MM.1S (cell line): ENCODE data around the gene SUSD4.

Experiments
- DNase-seq: peaks from one replicate; pipeline ENCODE4 v3.0.0-alpha.2; 2015
- H2AFZ ChIP-seq: fragments of 300-600 bp; sonication (generic); 2 replicates; pipeline ENCODE4 v1.6.0; 2016; ENCODE audit warnings: antibody characterized with exemption, low read length
- H3F3A ChIP-seq: fragments of 300-600 bp; sonication (generic); 2 replicates; pipeline ENCODE4 v1.6.1; 2016; ENCODE audit warnings: mild to moderate bottlenecking, antibody characterized with exemption, low read length, moderate library complexity, mixed read lengths; ENCODE audit not compliant: insufficient read depth
- H3K27ac ChIP-seq: fragments of 300-600 bp; sonication (generic); 2 replicates; pipeline ENCODE4 v1.5.1; 2016; ENCODE audit warnings: mild to moderate bottlenecking, low read length
- H3K27me3 ChIP-seq: fragments of 300-600 bp; sonication (generic); replicated peaks from 2 replicates; pipeline ENCODE4 v1.6.0; 2016; ENCODE audit warnings: low read length; ENCODE audit not compliant: insufficient read depth
- H3K36me3 ChIP-seq: fragments of 300-600 bp; sonication (generic); replicated peaks from 2 replicates; pipeline ENCODE4 v1.6.1; 2016; ENCODE audit warnings: mild to moderate bottlenecking, low read length, mixed read lengths; ENCODE audit not compliant: insufficient read depth
- H3K4me1 ChIP-seq: fragments of 300-600 bp; sonication (generic); 2 replicates; pipeline ENCODE4 v1.6.1; 2016; ENCODE audit warnings: low read length, mixed read lengths
- H3K4me2 ChIP-seq: fragments of 300-600 bp; sonication (generic); 2 replicates; pipeline ENCODE4 v1.6.0; 2016; ENCODE audit warnings: low read depth, low read length
- H3K4me3 ChIP-seq: fragments of 300-600 bp; sonication (generic); 2 replicates; pipeline ENCODE4 v1.5.1; 2016; ENCODE audit warnings: low read length, mixed read lengths
- H3K79me2 ChIP-seq: fragments of 300-600 bp; sonication (generic); 2 replicates; pipeline ENCODE4 v1.6.1; 2016; ENCODE audit warnings: mixed run types, low read length, mixed read lengths
- H3K9ac ChIP-seq: fragments of 300-600 bp; sonication (generic); 2 replicates; pipeline ENCODE4 v1.6.1; 2016; ENCODE audit warnings: low read length, mixed read lengths
- H3K9me2 ChIP-seq: fragments of 300-600 bp; sonication (generic); replicated peaks from 2 replicates; pipeline ENCODE4 v1.6.1; 2016; ENCODE audit warnings: mild to moderate bottlenecking, low read length, mixed read lengths; ENCODE audit not compliant: insufficient read depth
- H3K9me3 ChIP-seq: fragments of 300-600 bp; sonication (generic); replicated peaks from 2 replicates; pipeline ENCODE4 v1.6.1; 2016; ENCODE audit warnings: mild to moderate bottlenecking, low read length, mixed read lengths; ENCODE audit not compliant: insufficient read depth
- H4K20me1 ChIP-seq: fragments of 300-600 bp; sonication (generic); 2 replicates; pipeline ENCODE4 v1.6.1; 2016; ENCODE audit warnings: mild to moderate bottlenecking, low read length, moderate library complexity, mixed read lengths; ENCODE audit not compliant: insufficient read depth
- EZH2 ChIP-seq: fragments of 300-600 bp; sonication (generic); optimal IDR thresholded peaks from 2 replicates; pipeline ENCODE3; 2017; ENCODE audit warnings: low read depth, mild to moderate bottlenecking, antibody characterized with exemption, low read length, mixed read lengths
- EZH2phosphoT487 ChIP-seq: fragments of 300-600 bp; sonication (generic); IDR thresholded peaks from 2 replicates; pipeline ENCODE4 v1.6.1; 2018; ENCODE audit warnings: antibody characterized with exemption, low read length
- TF ChIP-seq, protein P1 (sequence below): fragments of 300-600 bp; sonication (generic); IDR thresholded peaks from 2 replicates; pipeline ENCODE4 v1.5.1; 2016; ENCODE audit warnings: antibody characterized with exemption, low read length, mixed read lengths

SUSD4 gene

DNA sequence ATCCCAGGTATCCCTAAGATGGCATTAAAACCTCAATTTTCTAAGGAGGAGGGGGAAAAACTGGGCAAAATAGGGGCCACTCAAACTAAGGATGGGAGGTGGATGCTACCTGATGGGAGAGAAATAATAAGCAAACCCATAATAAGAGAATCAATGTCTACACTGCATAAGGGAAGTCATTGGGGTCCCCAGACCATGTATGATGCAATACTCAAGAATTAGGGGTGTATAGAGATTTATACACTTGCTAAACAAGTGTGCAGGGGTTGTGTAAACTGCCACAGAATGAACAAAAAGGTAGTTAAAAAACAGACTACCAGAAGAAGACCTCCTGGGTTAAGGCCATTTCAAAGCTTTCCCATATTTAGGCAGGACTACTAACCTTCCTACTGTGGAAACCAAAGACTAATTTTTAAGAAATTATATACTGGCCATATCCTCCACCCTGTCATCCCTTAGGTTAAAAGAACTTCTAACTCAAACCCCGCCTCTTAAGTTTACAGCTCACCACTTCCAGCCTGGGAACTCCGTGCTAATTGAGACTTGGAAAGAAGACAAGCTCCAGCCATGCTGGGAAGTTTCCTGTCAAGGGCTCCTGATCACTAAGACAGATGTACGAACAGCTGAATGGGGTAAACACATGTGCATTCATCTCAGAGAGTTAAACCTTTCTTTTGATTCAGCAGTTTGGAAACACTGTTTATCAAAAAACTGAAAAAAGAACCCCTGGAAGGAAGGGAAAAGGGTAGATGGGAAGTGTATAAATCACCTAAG is 156.5 kb downstream of the SUSD4 start:
- H3F3A ChIP-seq, result no peaks in the 10 kb centered on the region
- H3K36me3 ChIP-seq, result no peaks in the 10 kb centered on the region
- H3K27ac ChIP-seq, result no peak overlapping the region
- no peak overlapping the region for H3K4me3 ChIP-seq
- H2AFZ ChIP-seq, result no peak overlapping the region
- no peaks in the 10 kb centered on the region for H3K9me2 ChIP-seq
- H3K4me1 ChIP-seq, result no peaks in the 10 kb centered on the region
- no peak overlapping the region for H3K9ac ChIP-seq
- no peak overlapping the region for H3K4me2 ChIP-seq
- H4K20me1 ChIP-seq, result no peaks in the 10 kb centered on the region
- DNase-seq, result no peak
- H3K79me2 ChIP-seq, result no peaks in the 10 kb centered on the region
- H3K9me3 ChIP-seq, result no peaks in the 10 kb centered on the region
- TF ChIP-seq, protein P1, sequence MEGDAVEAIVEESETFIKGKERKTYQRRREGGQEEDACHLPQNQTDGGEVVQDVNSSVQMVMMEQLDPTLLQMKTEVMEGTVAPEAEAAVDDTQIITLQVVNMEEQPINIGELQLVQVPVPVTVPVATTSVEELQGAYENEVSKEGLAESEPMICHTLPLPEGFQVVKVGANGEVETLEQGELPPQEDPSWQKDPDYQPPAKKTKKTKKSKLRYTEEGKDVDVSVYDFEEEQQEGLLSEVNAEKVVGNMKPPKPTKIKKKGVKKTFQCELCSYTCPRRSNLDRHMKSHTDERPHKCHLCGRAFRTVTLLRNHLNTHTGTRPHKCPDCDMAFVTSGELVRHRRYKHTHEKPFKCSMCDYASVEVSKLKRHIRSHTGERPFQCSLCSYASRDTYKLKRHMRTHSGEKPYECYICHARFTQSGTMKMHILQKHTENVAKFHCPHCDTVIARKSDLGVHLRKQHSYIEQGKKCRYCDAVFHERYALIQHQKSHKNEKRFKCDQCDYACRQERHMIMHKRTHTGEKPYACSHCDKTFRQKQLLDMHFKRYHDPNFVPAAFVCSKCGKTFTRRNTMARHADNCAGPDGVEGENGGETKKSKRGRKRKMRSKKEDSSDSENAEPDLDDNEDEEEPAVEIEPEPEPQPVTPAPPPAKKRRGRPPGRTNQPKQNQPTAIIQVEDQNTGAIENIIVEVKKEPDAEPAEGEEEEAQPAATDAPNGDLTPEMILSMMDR, result no peak
- H3K27me3 ChIP-seq, result no peaks in the 10 kb centered on the region

DNA sequence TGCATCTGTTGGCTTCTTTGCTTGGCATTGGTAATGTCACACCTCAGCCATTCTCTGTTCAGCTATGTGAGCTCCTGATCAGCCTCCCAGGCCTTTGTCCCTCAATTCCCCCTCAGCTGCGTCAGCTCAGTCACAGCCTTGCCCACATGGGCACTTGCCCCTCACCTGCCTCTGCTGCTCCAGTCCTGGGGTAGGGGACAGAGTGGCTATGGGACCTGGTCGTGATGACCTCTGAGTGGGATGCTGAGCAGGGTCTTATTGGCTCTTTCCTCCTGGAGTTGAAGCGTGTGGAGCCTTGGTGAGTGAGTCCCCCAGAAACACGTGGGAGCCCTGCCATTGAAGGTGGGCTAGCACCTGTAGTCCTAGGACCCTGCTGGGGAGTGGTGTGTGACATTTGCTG is 159.6 kb downstream of the SUSD4 start:
- Histone ChIP-seq H3F3A (no peaks in the 10 kb centered on the region), H3K9ac (no peak overlapping the region), H4K20me1 (no peaks in the 10 kb centered on the region), H3K9me2 (no peaks in the 10 kb centered on the region), H3K9me3 (no peaks in the 10 kb centered on the region), H3K27me3 (no peaks in the 10 kb centered on the region), H3K27ac (no peak overlapping the region), H3K4me1 (no peaks in the 10 kb centered on the region), H3K4me3 (no peak overlapping the region), H3K4me2 (no peak overlapping the region), H3K36me3 (no peaks in the 10 kb centered on the region), H3K79me2 (no peaks in the 10 kb centered on the region), H2AFZ (no peak overlapping the region)
- TF ChIP-seq, protein P1, result no peak
- no peak for TF ChIP-seq EZH2phosphoT487
- no peak for TF ChIP-seq EZH2
- no peak for DNase-seq

DNA sequence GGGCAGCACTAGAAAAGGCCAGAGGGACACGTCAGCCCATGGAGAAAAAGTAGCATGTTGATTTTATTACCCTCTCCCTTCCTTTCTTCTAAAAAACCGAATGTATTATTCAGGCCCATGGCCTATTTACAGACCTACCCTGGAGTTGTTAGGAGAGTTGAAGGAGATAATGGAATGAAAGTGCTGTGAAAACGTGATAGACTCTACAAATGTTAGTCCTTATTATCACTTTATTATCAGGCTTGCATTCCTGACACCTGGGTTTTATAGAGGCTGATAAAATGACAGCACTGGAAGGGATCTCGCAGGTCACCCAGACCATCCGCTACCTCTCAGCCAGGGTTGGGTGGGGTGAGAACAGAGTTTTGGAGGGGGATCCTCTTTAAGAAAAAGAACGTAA is 160.3 kb downstream of the SUSD4 start:
- TF ChIP-seq EZH2 (no peak), EZH2phosphoT487 (no peak)
- TF ChIP-seq, protein P1, result no peak
- H3K9me3 ChIP-seq, result no peaks in the 10 kb centered on the region
- no peaks in the 10 kb centered on the region for H3K36me3 ChIP-seq
- DNase-seq, result no peak
- H3K27me3 ChIP-seq, result no peaks in the 10 kb centered on the region
- H2AFZ ChIP-seq, result no peak overlapping the region
- H3F3A ChIP-seq, result no peaks in the 10 kb centered on the region
- H3K4me3 ChIP-seq, result no peak overlapping the region
- H3K4me2 ChIP-seq, result no peak overlapping the region
- H3K9ac ChIP-seq, result no peak overlapping the region
- H3K79me2 ChIP-seq, result no peaks in the 10 kb centered on the region
- H4K20me1 ChIP-seq, result no peaks in the 10 kb centered on the region
- H3K27ac ChIP-seq, result no peak overlapping the region
- no peaks in the 10 kb centered on the region for H3K9me2 ChIP-seq
- no peaks in the 10 kb centered on the region for H3K4me1 ChIP-seq
